Left lung (tissue), 10 donors: ENCODE results near the gene WTAP. TPM values are rescaled to one million over a fixed set of nuclear protein-coding genes. Genes with fewer than 3 reads are reported as not detected.
A peak's percentile ranks its signal among the peaks of the same experiment; 100 is the strongest.

Experiments used
- ATAC-seq: fragments of 200-7000 bp; cut with Tn5 transposase; one replicate; pipeline ENCODE4 v1.9.1; 2020; ENCODE audit warnings: moderate library complexity
- DNase-seq, 4 donors: peaks; one replicate each; pipeline ENCODE4 v3.0.0-alpha.2; 2013 to 2020
- H3K27ac ChIP-seq, 2 donors: fragments of 200-600 bp; sonication (generic) in 1 of 2; one replicate each; pipeline versions ENCODE4 v1.5.0 to v1.8.0; 2020 to 2021
- H3K27me3 ChIP-seq, 2 donors: fragments of 200-600 bp; sonication (generic) in 1 of 2; one replicate each; pipeline versions ENCODE4 v1.5.0 to v1.8.0; 2020 to 2021
- H3K36me3 ChIP-seq, 2 donors: fragments of 200-600 bp; sonication (generic) in 1 of 2; one replicate each; pipeline versions ENCODE4 v1.5.0 to v1.8.0; 2020 to 2021
- H3K4me1 ChIP-seq, 2 donors: fragments of 200-600 bp; one replicate each; pipeline ENCODE4 v1.8.0; 2021
- H3K4me3 ChIP-seq, 2 donors: fragments of 200-600 bp; sonication (generic) in 1 of 2; one replicate each; pipeline versions ENCODE4 v1.5.0 to v1.8.0; 2020 to 2021; ENCODE audit warnings: mild to moderate bottlenecking in 1 of 2
- H3K9me3 ChIP-seq, 2 donors: fragments of 200-600 bp; sonication (generic) in 1 of 2; one replicate each; pipeline versions ENCODE4 v1.5.0 to v1.8.0; 2020 to 2021
- CTCF ChIP-seq, 2 donors: fragments of 200-600 bp; sonication (generic) in 1 of 2; IDR thresholded peaks; one replicate each; pipeline versions ENCODE4 v1.5.0 to v1.8.0; 2021; ENCODE audit warnings: antibody characterized with exemption in 2 of 2
- intact Hi-C, 2 donors: fragments of 100-400 bp; cut with DNase I; formaldehyde crosslinking; loops; one replicate each; pipeline versions ENCODE4 v1.11.2 to v1.14.2; 2022
- polyA plus RNA-seq, 6 donors: library from polyadenylated mRNA; unstranded; fragments of 120-200 nt; gene quantifications; one replicate each; pipeline ENCODE4 v1.2.1, GENCODE V29; 2013; ENCODE audit not compliant: insufficient read length in 6 of 6
- total RNA-seq, 2 donors: library from RNA; stranded (reverse); fragmentation: NEBNext Ultra II Directional; extraction: Animal tissue kit (Norgen Biotek cat#: 25700); gene quantifications; one replicate each; pipeline ENCODE4 v1.2.1, GENCODE V29; 2021
- donor health status: DM: no; HTN: yes; CAD: no.
- donor health status: DM: no; HTN: no; CAD: no.

The WTAP gene
- total and polyA plus RNA-seq, 8 donors, result 66.6 to 135 (median 125) TPM

GRCh38 chr6:159679091-159680077 lies 47.9 kb upstream of the WTAP start:
- H3K9me3 ChIP-seq, result no peaks in the 10 kb centered on the region
- no peak for TF ChIP-seq CTCF (IDR thresholded peaks at IDR 0.05)
- peaks cover 5 to 58% of the 10 kb centered on the region in 2 donors for H3K4me1 ChIP-seq
- intact Hi-C loops, result no loop called here
- DNase-seq, result no peak
- ATAC-seq, result peak; percentile 63
- H3K36me3 ChIP-seq, result peaks cover 0 to 80% of the 10 kb centered on the region in 2 donors
- H3K4me3 ChIP-seq, result no peak overlapping the region
- H3K27me3 ChIP-seq, result no peaks in the 10 kb centered on the region
- peak overlapping the region; percentile 42 to 64 for H3K27ac ChIP-seq

- intact Hi-C loops, result no loop called here
- Histone ChIP-seq H3K27ac (peak overlapping the region; percentile 42 to 64), H3K4me3 (no peak overlapping the region), H3K4me1 (peaks cover 5 to 64% of the 10 kb centered on the region in 2 donors), H3K9me3 (no peaks in the 10 kb centered on the region), H3K36me3 (peaks cover 0 to 87% of the 10 kb centered on the region in 2 donors), H3K27me3 (no peaks in the 10 kb centered on the region)
- no peak for TF ChIP-seq CTCF (IDR thresholded peaks at IDR 0.05)
- ATAC-seq (peak; percentile 10), DNase-seq (no peak)
Observed at GRCh38 chr6:159680104-159680503, 47.2 kb upstream of the WTAP start.

- Histone ChIP-seq H3K27ac (peak overlapping the region in 1 of 2 donors; percentile 19), H3K9me3 (no peaks in the 10 kb centered on the region), H3K27me3 (no peaks in the 10 kb centered on the region), H3K4me3 (no peak overlapping the region), H3K36me3 (peaks cover 0 to 99% of the 10 kb centered on the region in 2 donors), H3K4me1 (peaks cover 5 to 74% of the 10 kb centered on the region in 2 donors)
- ATAC-seq (no peak), DNase-seq (no peak)
- no peak for TF ChIP-seq CTCF (IDR thresholded peaks at IDR 0.05)
- intact Hi-C loops, result no loop called here
Observed at GRCh38 chr6:159681191-159681880, 46.0 kb upstream of the WTAP start.

GRCh38 chr6:159682295-159682694 lies 45.0 kb upstream of the WTAP start:
- DNase-seq (no peak), ATAC-seq (no peak)
- no peak for TF ChIP-seq CTCF (IDR thresholded peaks at IDR 0.05)
- Histone ChIP-seq H3K27ac (peak overlapping the region in 1 of 2 donors; percentile 19), H3K4me3 (no peak overlapping the region), H3K27me3 (no peaks in the 10 kb centered on the region), H3K9me3 (no peaks in the 10 kb centered on the region), H3K4me1 (peaks cover 5 to 84% of the 10 kb centered on the region in 2 donors), H3K36me3 (peaks cover 0 to 100% of the 10 kb centered on the region in 2 donors)
- intact Hi-C loops, result no loop called here

GRCh38 chr6:159682810-159683209 lies 44.5 kb upstream of the WTAP start:
- peak overlapping the region in 1 of 2 donors; percentile 19 for H3K27ac ChIP-seq
- no peak for ATAC-seq

More at GRCh38 chr6:159682810-159683209, 44.5 kb upstream of the WTAP start:
- Histone ChIP-seq H3K4me1 (peaks cover 5 to 89% of the 10 kb centered on the region in 2 donors), H3K9me3 (no peaks in the 10 kb centered on the region), H3K27me3 (no peaks in the 10 kb centered on the region), H3K4me3 (peak overlapping the region in 1 of 2 donors; percentile 2), H3K36me3 (peaks cover 0 to 100% of the 10 kb centered on the region in 2 donors)
- intact Hi-C loops, result no loop called here
- TF ChIP-seq CTCF (IDR thresholded peaks at IDR 0.05), result no peak
- DNase-seq, result no peak
